ENCODE data around the gene GIMAP7. TPM values are rescaled to one million over a fixed set of nuclear protein-coding genes. Genes with fewer than 3 reads are reported as not detected.

The GIMAP7 gene
- total and polyA plus RNA-seq, 7 experiments from 2014 or later = 66.3 to 1,293 (median 549) TPM

GRCh38 chr7:150568714-150569113 is 54.0 kb downstream of the GIMAP7 start:
- ATAC-seq (peak; percentile 60), DNase-seq (peak in 7 of 9 donors; percentile 31 to 64 (median 50))
- Mint-ChIP-seq H3K4me1 (peaks cover 33 to 79% (median 70%) of the 10 kb centered on the region in 7 donors), H3K4me3 (peak overlapping the region; percentile 87 to 99 (median 96)), H3K9me3 (peaks cover 6 to 53% (median 45%) of the 10 kb centered on the region in 11 donors), H3K27ac (peak overlapping the region; percentile 92 to 99 (median 97)), H3K27me3 (no peaks in the 10 kb centered on the region), H3K36me3 (peaks cover 46 to 67% (median 64%) of the 10 kb centered on the region in 5 donors)
- peaks cover 29 to 58% of the 10 kb centered on the region in 2 donors for H3K4me1 ChIP-seq (ENCODE audit: control insufficient read depth in 2 of 2, insufficient read depth in 2 of 2, low read length in 2 of 2)
- intact Hi-C loops (cut with micrococcal nuclease) = loop anchor here (1.0 to 10.0 kb wide), 16 partner anchors 50 to 284 kb away; partner anchors contain the start of genes GIMAP1 (in 2 of the 2), GIMAP5 (in 2 of the 2), GIMAP2 (in 1 of the 2) and GIMAP7 (in 1 of the 2)
- peaks cover 35 to 45% (median 36%) of the 10 kb centered on the region in 3 experiments for H3K36me3 ChIP-seq (ENCODE audit: control insufficient read depth in 2 of 3, insufficient read depth in 3 of 3, low read length in 3 of 3)
- POLR2A ChIA-PET = interaction anchor here (0.5 to 16.1 kb wide), 40 partner anchors 8 to 247 kb away, joined by 3 to 526 read pairs (median 12); partner anchors contain the start of genes ACTR3C, GIMAP1, GIMAP2 and GIMAP5
- peaks cover 11 to 38% (median 38%) of the 10 kb centered on the region in 3 experiments for H3K9me3 ChIP-seq (ENCODE audit: control insufficient read depth in 2 of 3, low read length in 3 of 3)
- CTCF ChIA-PET = interaction anchor here (1.1 to 6.2 kb wide), 16 partner anchors 22 to 187 kb away, joined by 3 to 56 read pairs (median 6); partner anchors contain the start of genes GIMAP1, GIMAP6, GIMAP7 and GIMAP8
- peak overlapping the region; percentile 92 for H3K4me3 ChIP-seq (ENCODE audit: low read length)
- H3K27me3 ChIP-seq (ENCODE audit: control insufficient read depth in 2 of 2, insufficient read depth in 2 of 2, low read length in 2 of 2) = no peaks in the 10 kb centered on the region
- peak overlapping the region; percentile 84 for H3K27ac ChIP-seq (ENCODE audit: low read depth, low read length)

- DNase-seq (no peak), ATAC-seq (no peak)
- Histone ChIP-seq H3K4me1 (ENCODE audit: control insufficient read depth in 2 of 2, insufficient read depth in 2 of 2, low read length in 2 of 2) (peaks cover 25 to 51% of the 10 kb centered on the region in 2 donors), H3K4me3 (ENCODE audit: low read length) (peak overlapping the region; percentile 92), H3K27me3 (ENCODE audit: control insufficient read depth in 2 of 2, insufficient read depth in 2 of 2, low read length in 2 of 2) (no peaks in the 10 kb centered on the region), H3K27ac (ENCODE audit: low read depth, low read length) (peak overlapping the region; percentile 84), H3K9me3 (ENCODE audit: control insufficient read depth in 2 of 3, low read length in 3 of 3) (peaks cover 11 to 43% (median 40%) of the 10 kb centered on the region in 3 experiments), H3K36me3 (ENCODE audit: control insufficient read depth in 2 of 3, insufficient read depth in 3 of 3, low read length in 3 of 3) (peaks cover 35 to 50% (median 36%) of the 10 kb centered on the region in 3 experiments)
- CTCF ChIA-PET = interaction anchor here (0.7 to 6.2 kb wide), 16 partner anchors 34 to 187 kb away, joined by 3 to 56 read pairs (median 6); partner anchors contain the start of genes GIMAP1, GIMAP6, GIMAP7 and GIMAP8
- H3K9me3 Mint-ChIP-seq = peaks cover 6 to 60% (median 52%) of the 10 kb centered on the region in 11 donors
- POLR2A ChIA-PET = interaction anchor here (0.5 to 16.1 kb wide), 35 partner anchors 7 to 247 kb away, joined by 3 to 526 read pairs (median 24); partner anchors contain the start of genes GIMAP1, GIMAP2, GIMAP5 and GIMAP6
- intact Hi-C loops (cut with micrococcal nuclease) = loop anchor here in 1 of 2 donors (1.0 to 10.0 kb wide), 6 partner anchors 51 to 285 kb away; partner anchors contain the start of genes GIMAP1 and GIMAP5
- H3K27me3 Mint-ChIP-seq = no peaks in the 10 kb centered on the region
- H3K4me3 Mint-ChIP-seq = peak overlapping the region; percentile 87 to 99 (median 96)
- peak overlapping the region; percentile 92 to 99 (median 97) for H3K27ac Mint-ChIP-seq
- peaks cover 49 to 73% (median 68%) of the 10 kb centered on the region in 5 donors for H3K36me3 Mint-ChIP-seq
- H3K4me1 Mint-ChIP-seq = peaks cover 28 to 76% (median 66%) of the 10 kb centered on the region in 7 donors
Observed at GRCh38 chr7:150569245-150569955, 54.7 kb downstream of the GIMAP7 start.

Other genes with a start within 250 kb of the GIMAP7 start
- gene LRRC61, start 191.5 kb upstream of the GIMAP7 start, total RNA-seq = 10 to 100 TPM in 3 of 5 experiments, 1 to 10 TPM in 2; 8.3 to 30.0 (median 11.5) TPM
- gene LRRC61, start 191.5 kb upstream of the GIMAP7 start, polyA plus RNA-seq = 10 to 100 TPM; 18.2 to 21.6 TPM
- gene ACTR3C, start 191.3 kb upstream of the GIMAP7 start, total RNA-seq = 10 to 100 TPM in 3 of 5 experiments, 1 to 10 TPM in 2; 7.0 to 13.2 (median 10.6) TPM
- 1 to 10 TPM; 4.8 to 6.2 TPM for gene ACTR3C, start 191.3 kb upstream of the GIMAP7 start, polyA plus RNA-seq
- under 1 TPM in 1 of 5 experiments, not detected in 4; 0.38 TPM for gene RARRES2, start 173.2 kb upstream of the GIMAP7 start, total RNA-seq
- gene RARRES2, start 173.2 kb upstream of the GIMAP7 start, polyA plus RNA-seq = not detected
- 100 to 1,000 TPM in 1 of 5 experiments, 10 to 100 TPM in 4; 68.5 to 103 (median 79.7) TPM for gene REPIN1, start 146.1 kb upstream of the GIMAP7 start, total RNA-seq
- 10 to 100 TPM; 46.7 to 77.0 TPM for gene REPIN1, start 146.1 kb upstream of the GIMAP7 start, polyA plus RNA-seq
- gene ZNF775, start 135.5 kb upstream of the GIMAP7 start, total RNA-seq = 1 to 10 TPM; 1.1 to 5.7 (median 4.3) TPM
- gene ZNF775, start 135.5 kb upstream of the GIMAP7 start, polyA plus RNA-seq = 1 to 10 TPM; 3.3 to 7.4 TPM
- 10 to 100 TPM; 13.8 to 69.7 (median 52.5) TPM for gene GIMAP8, start 64.2 kb upstream of the GIMAP7 start, total RNA-seq
- gene GIMAP8, start 64.2 kb upstream of the GIMAP7 start, polyA plus RNA-seq = 10 to 100 TPM; 26.0 to 56.5 TPM
- gene GIMAP4, start 52.5 kb downstream of the GIMAP7 start, total RNA-seq = 100 to 1,000 TPM in 4 of 5 experiments, 10 to 100 TPM in 1; 74.9 to 413 (median 406) TPM
- gene GIMAP4, start 52.5 kb downstream of the GIMAP7 start, polyA plus RNA-seq = 100 to 1,000 TPM; 405 to 762 TPM
- gene GIMAP6, start 117.5 kb downstream of the GIMAP7 start, total RNA-seq = 100 to 1,000 TPM in 3 of 5 experiments, 10 to 100 TPM in 2; 40.3 to 173 (median 152) TPM
- 100 to 1,000 TPM; 130 to 188 TPM for gene GIMAP6, start 117.5 kb downstream of the GIMAP7 start, polyA plus RNA-seq
- 100 to 1,000 TPM in 3 of 5 experiments, 10 to 100 TPM in 2; 79.4 to 286 (median 122) TPM for gene GIMAP2, start 170.8 kb downstream of the GIMAP7 start, total RNA-seq
- 100 to 1,000 TPM; 150 to 153 TPM for gene GIMAP2, start 170.8 kb downstream of the GIMAP7 start, polyA plus RNA-seq
- 100 to 1,000 TPM in 2 of 5 experiments, 10 to 100 TPM in 3; 23.3 to 124 (median 32.6) TPM for gene GIMAP1, start 201.7 kb downstream of the GIMAP7 start, total RNA-seq
- 100 to 1,000 TPM in 1 of 2 donors, 10 to 100 TPM in 1; 75.4 to 104 TPM for gene GIMAP1, start 201.7 kb downstream of the GIMAP7 start, polyA plus RNA-seq
- gene GIMAP5, start 222.5 kb downstream of the GIMAP7 start, total RNA-seq = 100 to 1,000 TPM in 3 of 5 experiments, 10 to 100 TPM in 2; 58.1 to 422 (median 214) TPM
- gene GIMAP5, start 222.5 kb downstream of the GIMAP7 start, polyA plus RNA-seq = 100 to 1,000 TPM; 570 to 819 TPM